ENCODE results near the gene CINP.

DNA sequence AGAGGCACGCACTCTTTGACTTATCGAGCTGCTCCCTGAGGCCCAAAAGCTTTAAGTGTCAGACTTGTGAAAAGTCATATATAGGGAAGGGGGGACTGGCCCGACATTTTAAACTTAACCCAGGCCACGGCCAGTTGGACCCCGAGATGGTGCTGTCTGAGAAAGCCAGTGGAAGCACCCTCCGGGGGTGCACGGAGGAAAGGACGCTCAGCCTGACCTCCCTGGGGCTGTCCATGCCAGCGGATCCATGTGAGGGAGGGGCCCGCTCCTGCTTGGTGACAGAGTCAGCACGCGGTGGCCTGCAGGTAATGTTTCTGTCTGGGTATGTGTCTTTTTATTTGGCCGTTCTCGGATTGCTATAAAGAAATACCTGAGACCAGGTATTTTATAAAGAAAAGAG lies 36.1 kb downstream of the CINP start:
- TF ChIP-seq, protein P1, sequence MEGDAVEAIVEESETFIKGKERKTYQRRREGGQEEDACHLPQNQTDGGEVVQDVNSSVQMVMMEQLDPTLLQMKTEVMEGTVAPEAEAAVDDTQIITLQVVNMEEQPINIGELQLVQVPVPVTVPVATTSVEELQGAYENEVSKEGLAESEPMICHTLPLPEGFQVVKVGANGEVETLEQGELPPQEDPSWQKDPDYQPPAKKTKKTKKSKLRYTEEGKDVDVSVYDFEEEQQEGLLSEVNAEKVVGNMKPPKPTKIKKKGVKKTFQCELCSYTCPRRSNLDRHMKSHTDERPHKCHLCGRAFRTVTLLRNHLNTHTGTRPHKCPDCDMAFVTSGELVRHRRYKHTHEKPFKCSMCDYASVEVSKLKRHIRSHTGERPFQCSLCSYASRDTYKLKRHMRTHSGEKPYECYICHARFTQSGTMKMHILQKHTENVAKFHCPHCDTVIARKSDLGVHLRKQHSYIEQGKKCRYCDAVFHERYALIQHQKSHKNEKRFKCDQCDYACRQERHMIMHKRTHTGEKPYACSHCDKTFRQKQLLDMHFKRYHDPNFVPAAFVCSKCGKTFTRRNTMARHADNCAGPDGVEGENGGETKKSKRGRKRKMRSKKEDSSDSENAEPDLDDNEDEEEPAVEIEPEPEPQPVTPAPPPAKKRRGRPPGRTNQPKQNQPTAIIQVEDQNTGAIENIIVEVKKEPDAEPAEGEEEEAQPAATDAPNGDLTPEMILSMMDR (IDR thresholded peaks at IDR 0.05) = no peak
- no peak for TF ChIP-seq EP300 (IDR thresholded peaks at IDR 0.05)
- no peak for TF ChIP-seq POLR2A (IDR thresholded peaks at IDR 0.05)
